Measurements from ENCODE around the gene SLC51A.
"Not testable (repeated sequence)": the region's sequence is repeated elsewhere in the genome, so short reads cannot be mapped to it uniquely, and the experiment has no call there.

The SLC51A gene

DNA sequence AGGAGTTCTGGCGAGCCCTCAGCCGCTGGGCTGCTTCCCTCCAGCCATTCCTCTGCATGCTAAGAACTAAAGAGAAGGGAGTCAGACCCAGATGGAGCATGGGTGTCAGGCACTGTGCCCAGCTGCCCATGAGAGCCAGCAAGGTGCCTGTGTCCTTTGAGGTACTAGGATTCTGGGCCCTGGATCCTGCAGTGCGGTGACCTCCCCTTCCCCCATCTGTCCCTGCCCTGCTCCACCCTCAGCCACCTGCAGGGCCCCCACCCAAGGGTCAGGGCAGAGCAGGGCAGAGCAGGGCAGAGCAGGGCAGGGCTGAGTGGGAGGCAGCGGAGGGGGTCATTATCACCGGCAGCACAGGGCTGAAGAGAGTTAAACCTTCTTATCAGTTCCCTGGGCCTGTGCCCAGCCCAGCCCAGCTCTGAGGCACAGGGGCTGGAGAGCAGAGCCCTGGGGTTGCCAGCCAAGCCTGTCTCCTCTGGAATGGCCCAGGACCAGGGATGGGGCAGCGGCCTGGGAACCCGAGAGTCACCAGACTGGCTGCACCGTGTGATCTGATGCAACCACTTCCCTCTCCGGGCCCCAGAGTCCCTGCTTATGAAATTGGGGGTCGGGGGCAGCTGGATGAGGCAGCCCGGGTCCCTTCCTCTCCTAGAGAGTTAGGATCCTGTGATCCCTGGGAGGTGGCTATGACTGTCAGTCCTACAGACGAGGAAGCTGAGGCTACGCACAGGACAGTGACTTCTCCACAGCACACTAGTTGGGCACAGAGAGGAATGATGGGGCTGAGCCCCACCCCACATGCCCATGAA, 22.4 kb upstream of the SLC51A start:
- DNase-seq = no peak

DNA sequence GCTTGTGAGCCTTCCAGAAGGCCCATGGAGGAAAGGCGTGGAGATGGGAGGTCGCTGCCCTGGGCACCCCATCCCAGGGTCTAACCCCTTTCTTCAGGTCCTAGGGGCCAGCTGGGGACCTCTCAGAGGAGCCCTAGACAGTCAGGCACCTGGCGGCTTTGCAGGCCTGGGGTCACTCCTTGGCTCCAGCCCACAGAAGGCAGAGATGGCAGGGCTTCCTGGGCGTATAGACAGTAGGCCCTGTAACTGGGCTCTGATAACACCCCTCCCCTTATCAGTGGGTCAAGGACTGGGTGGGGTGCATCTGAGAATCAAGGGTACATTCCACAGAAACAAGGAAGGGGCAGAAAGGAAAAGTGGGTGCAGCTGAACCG, 21.8 kb upstream of the SLC51A start:
- no peak for DNase-seq

DNA sequence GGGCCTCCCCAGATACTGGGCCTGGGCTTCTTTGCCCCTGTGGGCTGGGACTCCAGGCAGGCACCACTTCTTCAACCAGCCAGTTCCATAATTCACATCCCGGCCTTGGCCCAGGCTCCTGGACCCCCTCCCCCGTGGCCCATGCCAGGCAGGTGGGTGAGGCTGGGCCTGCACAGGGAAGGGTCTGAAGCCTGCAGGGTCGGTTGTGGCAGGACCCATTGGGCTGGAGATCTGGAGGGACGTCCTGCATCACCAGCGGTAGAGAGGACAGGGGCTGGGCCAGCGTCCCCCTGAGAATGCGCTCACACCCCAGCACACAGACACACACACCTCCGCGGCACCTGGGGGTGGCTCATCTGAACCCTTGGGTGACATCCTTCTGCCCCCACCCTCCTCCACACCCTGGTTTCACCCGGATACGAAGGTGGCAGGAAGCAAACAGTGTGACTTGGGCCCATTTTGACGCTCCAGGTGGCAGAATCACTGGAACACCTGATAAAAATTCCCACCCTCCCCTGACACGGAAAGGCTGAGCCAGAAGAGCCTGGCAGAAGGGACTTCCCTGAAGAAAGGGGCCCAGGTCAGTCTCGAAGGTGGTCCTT, 20.6 kb upstream of the SLC51A start:
- no peak for DNase-seq

GRCh38 chr3:196197524-196197923, 18.8 kb upstream of the SLC51A start:
- no peak for DNase-seq

DNA sequence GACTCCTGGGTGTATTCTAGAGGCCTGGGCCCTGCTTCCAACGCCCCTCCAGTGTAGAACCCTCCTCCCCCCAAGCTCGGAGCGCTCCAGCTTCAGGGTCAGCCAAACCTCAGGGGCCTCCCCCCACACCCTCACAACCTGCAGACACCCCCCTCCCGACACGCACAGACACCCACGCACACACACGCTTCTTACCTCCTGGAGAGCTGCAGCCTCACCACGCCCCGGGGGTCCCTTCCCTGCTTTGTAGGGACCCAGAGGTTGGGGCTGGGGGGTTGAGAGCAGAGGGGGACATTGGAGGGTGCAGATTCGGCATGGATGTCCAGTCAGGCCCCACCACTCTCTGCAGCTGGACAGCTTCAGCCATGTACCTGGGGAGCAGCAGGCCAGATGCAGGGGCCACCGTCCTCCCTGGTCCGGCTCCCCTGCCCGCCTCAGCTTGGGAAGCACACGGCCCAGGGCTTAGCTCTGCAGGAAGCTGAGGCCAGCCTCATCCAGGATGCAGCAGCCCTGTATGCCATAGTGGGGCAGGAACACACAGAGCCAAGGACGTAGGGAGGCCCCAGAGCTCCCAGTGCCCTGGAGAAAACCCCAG, 18.2 kb upstream of the SLC51A start:
- no peak for DNase-seq

GRCh38 chr3:196198771-196199753, 17.3 kb upstream of the SLC51A start:
- no peak for DNase-seq

DNA sequence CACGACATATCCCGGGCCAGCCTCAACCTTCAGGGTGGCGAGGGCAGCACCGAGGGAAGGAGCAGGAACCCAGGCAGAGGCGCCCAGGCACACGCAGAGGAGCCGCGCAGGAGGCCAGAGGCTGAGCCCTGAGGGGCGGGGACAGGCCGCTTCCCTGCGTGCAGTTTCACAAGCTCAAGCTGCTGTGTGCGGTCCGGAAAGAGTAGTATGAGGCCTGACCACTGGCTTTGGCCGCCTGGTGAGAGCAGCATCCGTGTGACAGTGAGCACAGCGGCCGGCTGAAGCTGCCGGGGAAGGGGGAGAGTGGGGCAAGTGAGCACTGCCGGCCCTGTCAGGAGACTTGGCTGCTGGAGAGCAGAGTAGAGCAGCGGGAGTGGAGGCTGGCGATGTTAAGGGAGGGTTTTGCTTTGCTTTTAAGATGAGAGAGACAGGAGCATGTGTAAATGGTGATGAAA, 13.8 kb upstream of the SLC51A start:
- DNase-seq = no peak

GRCh38 chr3:196203846-196204245, 12.5 kb upstream of the SLC51A start:
- no peak for DNase-seq

DNA sequence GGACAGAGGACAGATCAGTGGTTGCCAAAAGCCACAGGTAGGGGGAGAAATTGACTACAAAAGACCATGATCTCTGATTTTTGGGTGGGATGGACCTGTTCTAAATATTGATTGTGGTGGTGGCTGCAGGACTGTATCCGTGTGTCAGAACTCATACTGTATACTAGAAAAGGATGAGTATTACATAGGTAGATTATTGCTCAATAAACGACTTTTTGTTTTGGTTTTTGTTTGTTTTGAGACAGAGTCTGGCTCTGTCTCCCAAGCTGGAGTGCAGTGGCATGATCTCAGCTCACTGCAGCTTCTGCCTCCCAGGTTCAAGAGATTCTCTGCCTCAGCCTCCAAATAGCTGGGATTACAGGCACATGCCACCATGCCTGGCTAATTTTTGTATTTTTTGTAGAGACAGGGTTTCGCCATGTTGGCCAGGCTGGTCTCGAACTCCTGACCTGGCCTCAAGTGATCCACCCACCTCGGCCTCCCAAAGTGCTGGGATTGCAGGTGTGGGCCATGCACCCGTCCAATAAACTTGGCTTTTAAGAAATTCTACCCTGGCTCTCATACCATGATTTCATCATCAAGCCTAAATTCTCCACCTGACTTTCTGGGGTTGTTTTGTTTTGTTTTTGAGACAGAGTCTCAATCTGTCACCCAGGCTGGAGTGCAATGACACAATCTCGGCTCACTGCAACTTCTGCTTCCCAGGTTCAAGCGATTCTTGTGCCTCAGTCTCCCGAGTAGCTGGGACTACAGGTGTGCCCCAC, 10.7 kb upstream of the SLC51A start:
- DNase-seq = not testable (repeated sequence)

DNA sequence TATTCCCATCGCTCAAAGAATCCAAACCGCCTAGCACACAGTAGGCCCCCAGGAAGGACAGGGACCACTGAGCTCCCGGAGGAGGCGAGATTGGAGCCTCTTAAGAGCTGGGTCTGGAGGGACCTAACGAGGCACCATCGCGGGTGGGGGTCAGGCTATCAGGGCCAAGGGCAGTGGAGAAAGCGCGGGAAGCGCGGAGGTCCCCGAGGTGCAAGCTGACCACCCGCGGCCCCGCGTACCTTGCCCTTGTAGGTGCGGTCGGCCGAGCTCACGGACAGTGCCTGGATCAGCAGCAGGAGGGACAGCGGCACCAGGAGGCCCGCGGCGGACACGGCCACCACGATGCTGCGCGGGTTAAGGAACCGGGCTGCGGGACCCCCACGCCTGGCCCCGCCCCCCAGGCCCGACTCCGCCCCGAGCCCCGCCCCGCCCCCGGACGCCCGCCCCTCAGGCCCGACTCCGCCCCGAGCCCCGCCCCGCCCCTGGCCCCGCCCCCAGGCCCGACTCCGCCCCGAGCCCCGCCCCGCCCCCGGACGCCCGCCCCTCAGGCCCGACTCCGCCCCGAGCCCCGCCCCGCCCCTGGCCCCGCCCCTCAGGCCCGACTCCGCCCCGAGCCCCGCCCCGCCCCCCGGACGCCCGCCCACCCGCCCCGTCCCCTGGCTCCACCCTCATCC, 9.0 kb upstream of the SLC51A start:
- no peak for DNase-seq

DNA sequence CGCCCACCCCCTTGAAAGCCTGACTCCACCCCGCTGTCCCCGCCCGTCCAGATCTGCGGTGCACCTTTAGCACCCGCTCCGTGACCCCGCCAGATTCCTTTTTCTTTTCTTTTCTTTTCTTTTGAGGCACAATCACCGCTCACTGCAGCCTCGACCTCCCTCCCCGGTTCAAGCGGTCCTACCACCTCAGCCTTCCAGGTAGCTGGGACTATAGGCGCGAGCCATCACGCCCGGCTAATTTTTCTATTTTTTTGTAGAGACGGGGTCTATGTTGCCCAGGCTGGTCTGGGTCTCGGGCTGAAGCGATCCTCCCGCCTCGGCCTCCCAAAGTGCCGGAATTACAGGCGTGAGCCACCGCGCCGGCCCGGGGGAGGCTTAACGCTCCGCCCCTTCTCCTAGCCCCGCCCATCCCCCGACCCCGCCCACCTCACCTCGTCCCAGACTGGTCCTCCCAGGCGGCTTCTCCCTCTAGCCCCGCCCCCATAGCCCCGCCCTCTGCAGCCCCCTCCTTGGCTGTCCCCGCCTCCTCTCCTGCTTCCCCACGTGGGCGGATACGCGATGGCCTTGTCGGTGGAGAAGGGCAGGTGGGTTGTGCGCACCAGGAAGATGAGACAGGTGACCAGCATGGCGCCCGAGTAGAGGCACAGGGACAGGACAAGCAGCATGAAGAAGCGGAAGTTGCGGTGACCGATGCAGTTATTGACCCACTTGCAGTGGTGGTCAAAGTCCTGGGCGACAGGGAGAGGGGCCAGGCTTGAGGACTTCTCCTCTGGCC, 8.3 kb upstream of the SLC51A start:
- no peak for DNase-seq

DNA sequence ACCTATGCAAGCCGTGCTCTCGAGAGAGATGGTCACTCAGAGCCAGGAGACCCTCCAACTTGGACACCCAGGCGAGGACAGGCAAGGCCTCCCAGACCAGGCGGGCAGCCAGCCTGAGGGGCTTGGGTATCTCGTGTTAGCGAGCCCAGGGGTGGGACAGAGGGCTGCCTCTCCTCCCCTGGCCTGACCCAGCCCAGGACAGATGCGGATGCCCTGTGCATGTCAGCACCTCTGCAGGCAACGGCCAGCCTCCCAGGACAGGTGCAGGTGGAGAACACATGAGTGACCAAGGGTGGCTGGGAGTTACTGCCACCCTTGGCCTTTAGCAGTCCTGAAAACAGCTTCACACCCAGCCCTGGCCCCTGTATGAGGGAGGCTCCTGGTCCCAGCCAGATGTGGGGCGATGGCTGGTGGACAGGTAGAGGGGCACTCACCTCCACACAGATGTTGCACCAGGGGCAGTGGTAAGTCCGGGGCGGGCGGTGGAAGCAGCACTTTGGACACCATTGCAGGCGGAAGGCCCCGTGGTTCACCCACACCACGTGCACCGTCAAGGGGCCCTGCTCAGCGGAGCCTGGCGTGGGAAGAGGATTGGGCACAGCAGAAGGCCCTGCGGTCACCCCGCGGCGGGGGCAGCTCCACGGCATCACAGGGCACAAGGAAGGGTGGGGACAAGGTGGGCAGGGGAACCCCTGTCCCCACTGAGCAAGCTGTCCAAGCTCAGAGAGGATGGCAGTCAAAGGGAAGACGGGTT, 7.2 kb upstream of the SLC51A start:
- DNase-seq = no peak

- not testable (repeated sequence) for DNase-seq
Measured at GRCh38 chr3:196209944-196210672, 6.2 kb upstream of the SLC51A start.

- no peak for DNase-seq
Measured at GRCh38 chr3:196210673-196211556, 5.4 kb upstream of the SLC51A start, which contains the start of gene ZDHHC19. TSS of gene ZDHHC19 (minus strand) at chr3:196211400. CDS start at chr3:196211315, 85 bp downstream.

GRCh38 chr3:196214783-196215441, 1.4 kb upstream of the SLC51A start:
- DNase-seq = no peak

DNA sequence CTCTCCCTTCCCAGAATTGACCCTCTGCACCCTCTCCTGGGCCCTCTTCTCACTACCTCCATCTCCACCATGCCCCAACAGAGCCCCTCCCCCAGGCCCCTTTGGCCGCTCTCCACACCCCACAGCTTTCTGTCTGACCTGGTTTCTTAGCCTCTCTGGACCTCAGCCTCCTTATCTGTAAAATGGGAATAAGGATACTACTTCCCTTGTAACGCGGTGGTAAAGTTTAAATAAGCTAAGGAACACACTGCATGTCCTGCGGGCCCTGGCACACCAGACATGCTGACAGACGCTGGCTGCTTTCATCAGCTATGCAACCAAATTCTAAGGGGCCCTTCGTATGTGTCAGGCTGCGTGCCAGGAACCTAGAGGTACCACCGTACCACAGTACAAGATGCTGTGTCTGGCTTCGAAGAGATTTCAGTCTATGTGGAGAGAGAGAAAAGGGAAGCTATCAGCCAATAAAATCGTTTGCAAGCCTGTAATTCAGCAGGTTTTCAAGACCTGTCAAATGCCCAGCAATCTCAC, 777 bp upstream of the SLC51A start:
- no peak for DNase-seq

DNA sequence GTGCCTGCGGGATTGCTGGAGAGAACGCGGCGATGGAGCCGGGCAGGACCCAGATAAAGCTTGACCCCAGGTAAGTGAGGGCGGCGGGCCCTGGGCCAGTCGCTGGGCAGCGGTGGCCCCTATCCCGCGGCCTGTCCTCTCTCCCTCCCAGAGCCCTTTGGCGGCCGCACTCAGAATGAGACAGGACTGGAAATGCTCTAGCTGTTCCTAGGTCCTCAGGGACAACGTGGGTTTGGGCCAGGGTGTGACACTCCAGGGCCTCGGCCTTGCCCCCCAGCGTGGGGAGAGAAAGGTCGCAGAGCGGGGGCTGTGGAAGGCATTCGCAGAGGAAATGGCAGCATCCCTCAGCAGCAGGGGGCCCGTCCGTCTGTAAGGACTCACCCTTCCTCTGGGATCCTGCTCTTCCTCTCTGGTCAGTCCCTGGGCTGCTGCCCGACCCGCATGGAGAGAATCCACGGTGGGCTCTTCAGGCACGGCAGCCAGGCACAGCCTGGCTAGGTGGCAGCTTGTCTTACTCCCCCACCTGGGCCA, 412 bp downstream of the SLC51A start:
- no peak for DNase-seq

Data from NCI-H510A treated with DMSO at 0.1 percent for 48 hours (cell line).